HG03196 (cell line): ENCODE results near the gene SIRT2.
A peak's percentile ranks its signal among the peaks of the same experiment; 100 is the strongest.
"Not testable (repeated sequence)": the region's sequence is repeated elsewhere in the genome, so short reads cannot be mapped to it uniquely, and the experiment has no call there.

Experiments used
- ATAC-seq: cut with Tn5 transposase; IDR thresholded peaks from one replicate; pipeline ENCODE4 v1.9.1; 2021; ENCODE audit not compliant: unreplicated experiment

The SIRT2 gene

GRCh38 chr19:38869160-38869835 lies 30.1 kb downstream of the SIRT2 start:
- no peak for ATAC-seq

DNA sequence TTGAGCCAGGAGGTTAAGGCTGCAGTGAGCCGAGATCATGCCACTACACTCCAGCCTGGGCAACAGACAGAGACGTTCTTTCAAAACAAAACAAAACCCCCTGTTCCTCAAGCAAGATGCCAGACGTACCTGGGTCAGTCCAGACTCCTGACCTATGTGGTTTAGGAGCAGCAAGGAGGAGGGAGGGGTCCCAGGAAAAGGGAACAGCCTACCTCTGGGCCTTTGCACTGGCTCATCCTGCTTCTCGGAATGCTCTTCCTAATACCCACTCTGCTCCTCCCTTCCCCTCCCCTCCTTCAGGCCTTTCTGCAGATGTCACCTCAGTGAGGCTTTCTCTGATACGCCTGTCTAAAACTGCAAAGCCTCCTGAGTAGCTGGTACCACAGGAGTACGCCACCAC lies 30.9 kb downstream of the SIRT2 start:
- no peak for ATAC-seq

DNA sequence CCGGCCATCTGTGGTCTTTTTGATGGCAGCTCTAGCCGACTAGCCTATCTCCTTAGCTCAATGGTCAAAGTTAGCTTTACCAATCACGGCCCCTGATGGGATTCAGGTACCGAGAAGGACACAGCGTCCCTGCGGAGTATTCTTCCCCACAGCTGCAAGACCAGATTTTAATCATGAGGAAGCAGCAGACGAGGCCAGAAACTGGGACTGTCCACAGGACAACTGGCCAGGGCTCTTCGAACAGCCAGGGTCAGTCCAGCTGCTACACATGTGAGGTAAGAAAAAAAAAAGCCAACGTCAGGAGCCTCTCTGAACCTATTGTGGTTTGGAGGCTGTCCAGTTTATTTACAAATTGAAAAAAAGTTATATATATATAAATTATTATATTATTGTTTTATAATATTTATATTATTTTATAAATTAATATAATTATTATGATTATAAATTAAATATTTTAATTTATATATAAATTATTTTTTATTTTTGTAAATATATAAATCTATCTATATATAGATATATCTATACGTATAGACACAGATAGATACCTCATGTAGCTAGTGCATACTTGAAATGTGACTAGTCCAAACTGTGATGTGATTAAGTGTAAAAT lies 32.1 kb downstream of the SIRT2 start:
- no peak for ATAC-seq

DNA sequence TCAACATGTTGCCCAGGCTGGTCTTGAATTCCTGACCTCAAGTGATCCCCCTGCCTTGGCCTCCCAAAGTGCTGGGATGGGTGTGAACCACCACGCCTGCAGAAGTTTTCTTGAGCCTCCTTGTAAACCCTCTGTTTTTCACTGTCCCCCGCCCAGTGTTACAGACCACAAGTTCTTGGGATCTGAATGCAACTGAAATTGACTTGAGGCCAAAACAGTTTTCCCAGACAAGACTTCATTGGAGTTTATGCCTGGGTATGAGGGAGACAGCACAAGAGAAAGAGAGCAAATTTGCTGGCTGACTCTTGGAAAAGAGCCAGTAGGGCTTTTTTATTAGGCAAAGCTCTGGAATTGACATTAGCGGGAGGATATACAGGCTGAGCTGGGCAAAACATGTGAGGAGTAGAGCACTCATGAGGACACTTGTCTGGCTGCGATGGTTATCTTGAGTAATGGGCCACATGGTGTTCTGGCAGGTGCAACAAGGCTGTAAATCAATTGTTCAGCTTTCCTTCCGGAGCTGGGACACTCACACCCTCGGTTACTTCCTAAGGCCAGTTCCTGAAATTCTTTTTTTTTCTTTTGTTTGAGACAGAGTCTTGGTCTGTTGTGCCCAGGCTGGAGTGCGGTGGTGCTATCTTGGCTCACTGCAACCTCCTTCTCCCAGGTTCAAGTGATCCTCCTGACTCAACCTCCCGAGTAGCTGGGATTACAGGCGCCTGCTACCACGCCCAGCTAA lies 36.9 kb downstream of the SIRT2 start:
- no peak for ATAC-seq

DNA sequence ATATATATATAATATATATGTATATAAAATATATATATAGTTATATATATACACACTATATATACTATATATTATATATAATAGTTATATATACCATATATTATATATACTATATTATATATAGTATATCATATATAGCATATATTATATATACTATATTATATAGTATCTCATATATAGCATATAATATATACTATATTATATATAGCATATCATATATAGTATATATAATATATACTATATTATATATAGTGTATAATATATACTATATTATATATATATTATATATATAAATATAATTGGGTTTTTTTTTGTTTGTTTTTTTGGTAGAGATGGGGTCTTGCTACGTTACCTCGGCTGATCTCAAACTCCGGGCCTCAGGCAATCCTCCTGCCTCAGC lies 38.0 kb downstream of the SIRT2 start:
- no peak for ATAC-seq

- not testable (repeated sequence) for ATAC-seq
Measured at GRCh38 chr19:38859631-38860204, 39.7 kb downstream of the SIRT2 start.

GRCh38 chr19:38856813-38857212 lies 42.6 kb downstream of the SIRT2 start:
- no peak for ATAC-seq

- ATAC-seq, result not testable (repeated sequence)
Measured at GRCh38 chr19:38855751-38856150, 43.7 kb downstream of the SIRT2 start.

GRCh38 chr19:38854961-38855360 lies 44.5 kb downstream of the SIRT2 start:
- not testable (repeated sequence) for ATAC-seq

DNA sequence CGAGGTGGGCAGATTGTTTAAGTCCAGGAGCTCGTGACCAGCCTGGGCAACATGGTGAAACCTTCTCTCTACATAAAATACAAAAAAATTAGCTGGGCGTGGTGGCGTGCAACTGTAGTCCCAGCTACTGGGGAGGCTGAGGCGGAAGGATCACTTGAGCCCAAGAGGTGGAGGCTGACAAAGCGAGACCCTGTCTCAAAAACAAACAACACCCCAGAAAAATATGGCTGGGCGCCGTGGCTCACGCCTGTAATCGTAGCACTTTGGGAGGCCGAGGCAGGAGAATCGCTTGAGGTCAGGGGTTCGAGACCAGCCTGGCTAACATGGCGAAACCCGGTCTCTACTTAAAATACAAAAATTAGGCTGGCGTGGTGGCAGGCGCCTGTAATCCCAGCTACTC lies 46.2 kb downstream of the SIRT2 start:
- no peak for ATAC-seq

- no peak for ATAC-seq
Measured at GRCh38 chr19:38852231-38853044, 47.0 kb downstream of the SIRT2 start.

DNA sequence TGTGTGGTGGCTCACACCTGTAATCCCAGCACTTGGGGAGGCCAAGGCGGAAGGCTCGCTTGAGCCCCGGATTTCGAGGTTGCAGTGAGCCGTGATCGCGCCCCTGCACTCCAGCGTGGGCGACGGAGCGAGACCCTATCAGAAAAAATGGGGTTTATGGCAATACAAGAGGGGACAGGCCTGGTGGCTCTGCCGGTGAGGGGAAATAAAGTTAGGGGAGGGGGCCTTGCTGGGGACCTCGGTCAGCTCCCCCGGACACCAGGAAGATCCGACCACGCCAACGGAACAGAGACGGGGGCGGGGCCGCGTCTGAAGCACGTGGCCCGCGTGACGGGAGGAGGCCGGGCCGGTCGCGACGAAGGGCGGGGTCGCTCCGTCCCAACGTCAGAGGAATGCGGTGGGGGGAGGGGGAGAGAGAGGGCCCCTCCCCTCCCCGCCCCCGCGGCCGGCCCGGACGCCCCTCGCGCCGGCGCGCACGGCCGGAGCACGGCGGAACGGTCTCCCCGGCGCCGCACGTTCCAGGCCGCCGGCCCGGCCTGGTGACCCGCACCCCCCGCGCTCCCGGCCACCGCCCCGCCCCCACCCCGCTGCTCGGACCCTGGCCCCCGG lies 47.7 kb downstream of the SIRT2 start:
- peak; percentile 16 for ATAC-seq

DNA sequence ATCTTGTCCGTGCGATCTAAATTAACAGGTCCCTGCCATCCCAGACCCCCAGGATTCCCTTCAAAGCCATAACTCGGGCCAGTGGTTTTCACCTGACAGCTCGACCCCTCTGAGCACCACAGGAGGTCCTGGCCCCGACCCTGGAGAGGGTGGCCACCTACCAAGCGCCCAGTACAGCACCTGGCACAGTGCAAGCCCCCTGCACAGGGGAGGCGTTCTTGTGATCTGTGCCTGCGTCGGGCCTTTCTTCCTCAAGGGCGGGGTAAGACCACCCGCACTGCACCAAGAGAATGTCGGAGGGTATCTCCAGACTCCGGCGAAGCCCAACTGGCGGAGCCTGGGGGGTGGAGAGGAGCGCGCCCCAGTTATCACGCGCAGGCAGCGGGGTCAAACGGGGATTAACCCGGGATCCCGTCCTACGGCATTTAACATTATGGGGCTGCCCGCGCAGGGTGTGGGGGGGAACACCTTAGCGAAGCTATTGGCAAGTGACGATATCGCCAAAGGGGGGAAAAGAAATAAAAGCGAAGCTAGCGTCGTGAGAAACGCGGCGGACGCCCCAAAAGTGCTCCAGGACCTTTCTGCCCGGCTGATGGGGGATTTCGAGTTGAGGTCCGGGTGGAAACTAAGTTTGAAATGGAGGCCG lies 48.3 kb downstream of the SIRT2 start:
- ATAC-seq, result no peak

GRCh38 chr19:38850436-38850975 lies 48.9 kb downstream of the SIRT2 start:
- ATAC-seq, result peak; percentile 63

DNA sequence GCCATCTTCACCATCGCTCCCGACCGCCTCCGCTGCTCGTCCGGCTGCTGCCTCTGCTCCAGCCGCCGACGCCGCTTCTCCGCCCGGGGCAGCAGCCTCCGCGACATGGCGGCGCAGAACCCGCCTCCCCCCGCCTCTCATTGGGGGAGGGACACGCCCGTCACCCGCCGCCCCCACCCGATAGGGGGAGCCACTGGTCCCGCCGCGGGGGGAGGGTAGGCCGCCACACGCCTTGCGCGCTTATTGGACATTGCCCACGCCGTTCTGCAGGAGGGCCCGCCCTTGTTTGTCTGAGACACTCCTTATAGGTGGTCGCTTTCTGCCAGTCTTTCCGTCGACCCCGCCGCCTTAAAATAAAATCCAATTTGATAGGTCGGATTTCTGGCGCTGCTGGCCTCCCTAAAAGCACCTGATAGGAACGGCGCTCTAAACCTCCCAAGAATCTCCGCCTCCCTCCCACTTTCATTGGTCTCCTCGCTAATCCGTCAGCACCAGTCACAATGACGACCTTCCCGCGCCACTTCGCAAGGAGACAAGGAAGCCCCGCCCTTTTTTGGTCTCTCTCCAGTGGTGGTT lies 49.5 kb downstream of the SIRT2 start, which contains the start of gene HNRNPL:
TSS of gene HNRNPL (minus strand) at position 127 of the 576 bp plus-strand sequence. CDS start at position 107, 20 bp downstream.
- peak; percentile 52 for ATAC-seq

DNA sequence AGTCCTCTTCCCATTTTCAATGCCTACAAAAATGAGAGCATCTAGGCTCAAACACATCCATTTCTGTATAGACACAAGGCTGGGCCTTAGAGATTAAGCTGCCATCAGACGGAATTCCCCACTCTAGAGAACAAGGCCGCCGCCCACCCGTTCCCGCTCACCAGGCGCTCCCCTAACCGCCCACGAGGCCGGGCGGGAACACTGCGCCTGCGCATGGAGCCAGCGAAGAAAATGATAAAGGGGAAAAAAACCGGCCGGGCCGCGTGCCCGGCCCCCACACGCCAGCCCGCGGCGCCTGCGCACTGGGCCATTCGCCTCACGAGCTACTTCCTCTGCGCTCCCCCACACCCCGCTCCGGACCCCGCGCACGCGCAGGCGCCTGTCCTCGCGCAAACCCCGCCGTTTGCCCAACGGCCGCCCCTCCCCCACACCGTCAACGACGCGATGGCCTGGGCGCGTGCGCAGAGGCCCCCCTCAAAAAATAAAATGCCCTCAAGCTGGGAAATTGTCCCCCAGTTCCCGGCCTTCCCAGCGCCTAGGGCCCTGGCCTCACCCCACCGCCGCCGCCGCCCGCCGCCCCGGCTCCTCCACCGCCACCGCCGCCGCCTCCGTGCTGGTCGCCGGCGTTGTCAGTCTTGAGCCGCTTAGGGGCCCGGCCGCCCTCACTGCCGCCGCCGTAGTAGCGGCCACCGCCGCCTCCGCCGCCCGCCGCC lies 50.1 kb downstream of the SIRT2 start:
- peak; percentile 26 for ATAC-seq

GRCh38 chr19:38848299-38849146 lies 50.9 kb downstream of the SIRT2 start:
- ATAC-seq, result no peak

DNA sequence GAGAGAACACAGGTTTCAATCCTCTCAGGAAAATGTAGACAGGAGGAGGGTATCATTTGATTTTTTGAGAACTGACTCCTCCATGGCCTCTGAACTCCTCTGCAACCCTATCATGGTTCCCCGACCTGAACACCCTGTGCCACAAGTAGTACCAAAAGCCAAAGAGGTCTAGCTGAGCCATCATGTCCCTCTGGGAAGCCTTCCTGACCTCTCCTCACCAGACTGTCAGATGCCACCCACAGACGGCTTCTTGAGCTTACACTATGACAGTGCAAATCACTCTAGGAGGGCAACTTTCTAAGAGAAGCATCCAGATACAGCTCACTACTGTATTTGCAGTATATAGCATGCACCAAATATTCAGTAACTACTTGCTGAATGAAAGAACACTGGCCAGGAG lies 53.3 kb downstream of the SIRT2 start:
- no peak for ATAC-seq
